GM12878 (cell line): Measurements from ENCODE around the gene NCKAP5. TPM values are rescaled to one million over a fixed set of nuclear protein-coding genes. Genes with fewer than 3 reads are reported as not detected.

Experiments
- ATAC-seq: fragments of 200-7000 bp; cut with Tn5 transposase; 3 replicates; pipeline ENCODE4 v1.9.1; 2020; ENCODE audit warnings: mild to moderate bottlenecking, moderate library complexity
- BruUV-seq: library from RNA; stranded (reverse); fragments of 400-500 nt; replicated peaks from 2 replicates; lab custom pipeline; 2021; lab: Mats Ljungman, UMichigan
- CTCF ChIA-PET: fragments of 300-600 bp; sonication (Branson Sonifier 250); formaldehyde crosslinking; extraction: SDS; loops from one replicate; lab custom pipeline; 2021; ENCODE audit warnings: inconsistent platforms; lab: Yijun Ruan, JAX
- POLR2A ChIA-PET: fragments of 350-600 bp; formaldehyde crosslinking; extraction: SDS; loops from one replicate; lab custom pipeline; 2021; ENCODE audit warnings: inconsistent platforms; lab: Charles Lee
- RAD21 ChIA-PET: fragments of 300-600 bp; sonication (Branson Sonifier 250); formaldehyde crosslinking; loops from one replicate; lab custom pipeline; 2023; ENCODE audit warnings: antibody characterized with exemption; ENCODE audit not compliant: unreplicated experiment; lab: Charles Lee
- SMC1A ChIA-PET: fragments of 300-600 bp; sonication (Branson Sonifier 250); formaldehyde crosslinking; loops from one replicate; lab custom pipeline; 2023; ENCODE audit not compliant: unreplicated experiment, uncharacterized antibody; lab: Charles Lee
- DNase-seq: peaks from one replicate; pipeline ENCODE4 v3.0.0-alpha.2; 2011; ENCODE audit warnings: low read depth, low spot score
- FAIRE-seq: peaks from 3 replicates; lab custom pipeline; 2011; peaks lifted over from hg19 to GRCh38; lab: Jason Lieb, UNC
- H2AFZ ChIP-seq: 2 replicates; pipeline ENCODE4 v1.6.0; 2011; ENCODE audit warnings: low read depth, low read length, control low read depth; ENCODE audit not compliant: control insufficient read depth
- H3K27ac ChIP-seq: 2 replicates; pipeline ENCODE4 v1.5.1; 2011; ENCODE audit warnings: control low read depth; ENCODE audit not compliant: control insufficient read depth, insufficient read depth
- H3K27me3 ChIP-seq, 2 experiments: replicated peaks in 1 of 2; 2 replicates each; pipeline versions ENCODE4 v1.6.0 to v1.6.1; 2011; ENCODE audit warnings: low read length in 1 of 2; ENCODE audit not compliant: control insufficient read depth in 2 of 2, insufficient read depth in 2 of 2
- H3K36me3 ChIP-seq, 2 experiments: 2 replicates each; pipeline ENCODE4 v1.5.1; 2011; ENCODE audit warnings: low read length in 1 of 2; ENCODE audit not compliant: control insufficient read depth in 2 of 2, insufficient read depth in 2 of 2
- H3K4me1 ChIP-seq: 2 replicates; pipeline ENCODE4 v1.6.1; 2011; ENCODE audit warnings: mild to moderate bottlenecking, low read length, moderate library complexity, mixed read lengths; ENCODE audit not compliant: control insufficient read depth, insufficient read depth
- H3K4me2 ChIP-seq: 2 replicates; pipeline ENCODE4 v1.6.0; 2011; ENCODE audit warnings: control low read depth; ENCODE audit not compliant: control insufficient read depth, insufficient read depth
- H3K4me3 ChIP-seq: fragments of 200-600 bp; sonication (generic); 2 replicates; pipeline ENCODE4 v1.5.1; 2016
- H3K79me2 ChIP-seq: 2 replicates; pipeline ENCODE4 v1.6.0; 2011; ENCODE audit warnings: low read length; ENCODE audit not compliant: control insufficient read depth, insufficient read depth
- H3K9ac ChIP-seq: 2 replicates; pipeline ENCODE4 v1.8.0; 2011; ENCODE audit warnings: low read length, control low read depth, mixed read lengths; ENCODE audit not compliant: control insufficient read depth, insufficient read depth
- H3K9me3 ChIP-seq: replicated peaks from 3 replicates; pipeline ENCODE4 v1.5.1; 2011; ENCODE audit warnings: mild to moderate bottlenecking, low read length; ENCODE audit not compliant: control insufficient read depth, insufficient read depth
- H4K20me1 ChIP-seq: 2 replicates; pipeline ENCODE4 v1.6.0; 2011; ENCODE audit not compliant: control insufficient read depth, insufficient read depth
- HDAC2 ChIP-seq: fragments of 200-600 bp; sonication (generic); IDR thresholded peaks from 2 replicates; pipeline ENCODE4 v1.6.1; 2017
- IKZF1 ChIP-seq: fragments of 450-650 bp; conservative IDR thresholded peaks from 2 replicates; pipeline ENCODE4 v1.6.1; 2017; ENCODE audit warnings: antibody characterized with exemption, mild to moderate bottlenecking
- KDM1A ChIP-seq: fragments of 200-600 bp; sonication (generic); IDR thresholded peaks from 2 replicates; pipeline ENCODE4 v1.6.1; 2016; ENCODE audit warnings: borderline replicate concordance
- NRF1 ChIP-seq: conservative IDR thresholded peaks from 2 replicates; pipeline ENCODE4 v1.6.1; 2011; ENCODE audit warnings: mild to moderate bottlenecking, low read depth, low read length, improper control_type of control experiment
- PAX8 ChIP-seq: fragments of 450-650 bp; IDR thresholded peaks from 2 replicates; pipeline ENCODE4 v1.6.1; 2017; ENCODE audit warnings: mild to moderate bottlenecking, moderate library complexity
- RAD51 ChIP-seq: fragments of 450-650 bp; IDR thresholded peaks from 2 replicates; pipeline ENCODE4 v1.6.1; 2016; ENCODE audit warnings: moderate library complexity, mild to moderate bottlenecking, inconsistent platforms
- RBBP5 ChIP-seq: fragments of 200-600 bp; sonication (generic); conservative IDR thresholded peaks from 2 replicates; pipeline ENCODE4 v1.6.1; 2016
- WGBS: methylation state at CpG from one replicate; pipeline ENCODE4 v1.1.6; 2016; ENCODE audit warnings: low lambda C conversion rate; ENCODE audit not compliant: insufficient replicate concordance, insufficient coverage; ENCODE audit errors: missing lambda C conversion rate; 5-methylcytosine and 5-hydroxymethylcytosine counted together
- in situ Hi-C: fragments of 300-500 bp; cut with MboI; formaldehyde crosslinking; loops from 9 replicates; pipeline ENCODE4 v1.14.3; 2018; ENCODE audit warnings: mixed read lengths
- intact Hi-C: fragments of 100-400 bp; cut with micrococcal nuclease; formaldehyde crosslinking; loops from one replicate; pipeline ENCODE4 v1.14.2; 2022; ENCODE audit not compliant: unreplicated experiment
- polyA plus RNA-seq, 11 experiments: library from polyadenylated mRNA; depleted of rRNA in 4 of 11; unstranded in 6 of 11; stranded (reverse) in 5 of 11; fragments of >200 nt; fragmentation: Nextera tagmentation in 4 of 11; fragmentation: Illumina TruSeq in 1 of 11; extraction: Ambion mirVana in 4 of 11; extraction: Trizol in 1 of 11; gene quantifications; 1 replicate in 1 of 11; 2 replicates in 10 of 11; pipeline versions ENCODE4 v1.2.1 to v1.2.3, GENCODE V29; 2011 to 2016; ENCODE audit warnings: inconsistent platforms in 2 of 11, missing spikeins in 2 of 11, low read depth in 1 of 11
- total RNA-seq, 4 experiments: library from RNA; depleted of rRNA in 3 of 4; stranded (reverse); fragments of >200 nt in 3 of 4; fragmentation: Illumina TruSeq in 1 of 4; extraction: Trizol in 1 of 4; gene quantifications; 2 replicates each; pipeline versions ENCODE4 v1.2.1 to v1.2.3, GENCODE V29; 2013 to 2021
- TF ChIP-seq, protein P1 (sequence below): fragments of 450-650 bp; IDR thresholded peaks from 2 replicates; pipeline ENCODE4 v1.6.1; 2018; ENCODE audit warnings: mild to moderate bottlenecking, low read depth, moderate library complexity; ENCODE audit not compliant: partially characterized antibody
- TF ChIP-seq, protein P2 (sequence below): fragments of 450-650 bp; IDR thresholded peaks from 2 replicates; pipeline ENCODE4 v1.6.1; 2016; ENCODE audit warnings: mild to moderate bottlenecking, moderate library complexity, borderline replicate concordance
- TF ChIP-seq, protein P3 (sequence below): fragments of 450-650 bp; IDR thresholded peaks from 2 replicates; pipeline ENCODE4 v1.6.1; 2018; ENCODE audit warnings: borderline replicate concordance, mild to moderate bottlenecking; ENCODE audit not compliant: partially characterized antibody

The NCKAP5 gene
- total and polyA plus RNA-seq, 10 of the 15 experiments (the other 5 are each of a cell fraction or from before 2014, with no cell fraction given) = 0.06 to 0.44 (median 0.16) TPM

DNA sequence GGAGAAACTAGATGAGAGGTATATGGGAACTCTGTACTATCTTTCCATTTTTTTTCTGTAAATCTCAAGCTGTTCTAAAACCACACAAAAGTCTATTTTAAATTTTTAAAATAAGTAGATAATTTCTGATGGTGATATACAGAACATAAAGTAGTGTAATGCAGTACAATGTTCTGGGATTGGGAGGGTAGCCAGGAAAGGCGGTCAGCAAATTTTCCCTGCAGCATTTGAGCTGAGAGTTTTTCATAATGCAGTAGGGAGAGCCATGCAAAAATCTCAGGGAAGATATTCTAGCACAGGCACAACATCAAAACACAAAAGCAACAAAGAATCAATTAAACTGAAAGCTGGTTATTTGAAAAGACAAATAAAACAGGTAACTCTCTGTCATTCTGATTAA lies 141.5 kb downstream of the NCKAP5 start (continued):
- TF ChIP-seq, protein P1, sequence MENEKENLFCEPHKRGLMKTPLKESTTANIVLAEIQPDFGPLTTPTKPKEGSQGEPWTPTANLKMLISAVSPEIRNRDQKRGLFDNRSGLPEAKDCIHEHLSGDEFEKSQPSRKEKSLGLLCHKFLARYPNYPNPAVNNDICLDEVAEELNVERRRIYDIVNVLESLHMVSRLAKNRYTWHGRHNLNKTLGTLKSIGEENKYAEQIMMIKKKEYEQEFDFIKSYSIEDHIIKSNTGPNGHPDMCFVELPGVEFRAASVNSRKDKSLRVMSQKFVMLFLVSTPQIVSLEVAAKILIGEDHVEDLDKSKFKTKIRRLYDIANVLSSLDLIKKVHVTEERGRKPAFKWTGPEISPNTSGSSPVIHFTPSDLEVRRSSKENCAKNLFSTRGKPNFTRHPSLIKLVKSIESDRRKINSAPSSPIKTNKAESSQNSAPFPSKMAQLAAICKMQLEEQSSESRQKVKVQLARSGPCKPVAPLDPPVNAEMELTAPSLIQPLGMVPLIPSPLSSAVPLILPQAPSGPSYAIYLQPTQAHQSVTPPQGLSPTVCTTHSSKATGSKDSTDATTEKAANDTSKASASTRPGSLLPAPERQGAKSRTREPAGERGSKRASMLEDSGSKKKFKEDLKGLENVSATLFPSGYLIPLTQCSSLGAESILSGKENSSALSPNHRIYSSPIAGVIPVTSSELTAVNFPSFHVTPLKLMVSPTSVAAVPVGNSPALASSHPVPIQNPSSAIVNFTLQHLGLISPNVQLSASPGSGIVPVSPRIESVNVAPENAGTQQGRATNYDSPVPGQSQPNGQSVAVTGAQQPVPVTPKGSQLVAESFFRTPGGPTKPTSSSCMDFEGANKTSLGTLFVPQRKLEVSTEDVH = no peak
- TF ChIP-seq HDAC2 (no peak), IKZF1 (no peak), PAX8 (no peak)
- TF ChIP-seq, protein P2, sequence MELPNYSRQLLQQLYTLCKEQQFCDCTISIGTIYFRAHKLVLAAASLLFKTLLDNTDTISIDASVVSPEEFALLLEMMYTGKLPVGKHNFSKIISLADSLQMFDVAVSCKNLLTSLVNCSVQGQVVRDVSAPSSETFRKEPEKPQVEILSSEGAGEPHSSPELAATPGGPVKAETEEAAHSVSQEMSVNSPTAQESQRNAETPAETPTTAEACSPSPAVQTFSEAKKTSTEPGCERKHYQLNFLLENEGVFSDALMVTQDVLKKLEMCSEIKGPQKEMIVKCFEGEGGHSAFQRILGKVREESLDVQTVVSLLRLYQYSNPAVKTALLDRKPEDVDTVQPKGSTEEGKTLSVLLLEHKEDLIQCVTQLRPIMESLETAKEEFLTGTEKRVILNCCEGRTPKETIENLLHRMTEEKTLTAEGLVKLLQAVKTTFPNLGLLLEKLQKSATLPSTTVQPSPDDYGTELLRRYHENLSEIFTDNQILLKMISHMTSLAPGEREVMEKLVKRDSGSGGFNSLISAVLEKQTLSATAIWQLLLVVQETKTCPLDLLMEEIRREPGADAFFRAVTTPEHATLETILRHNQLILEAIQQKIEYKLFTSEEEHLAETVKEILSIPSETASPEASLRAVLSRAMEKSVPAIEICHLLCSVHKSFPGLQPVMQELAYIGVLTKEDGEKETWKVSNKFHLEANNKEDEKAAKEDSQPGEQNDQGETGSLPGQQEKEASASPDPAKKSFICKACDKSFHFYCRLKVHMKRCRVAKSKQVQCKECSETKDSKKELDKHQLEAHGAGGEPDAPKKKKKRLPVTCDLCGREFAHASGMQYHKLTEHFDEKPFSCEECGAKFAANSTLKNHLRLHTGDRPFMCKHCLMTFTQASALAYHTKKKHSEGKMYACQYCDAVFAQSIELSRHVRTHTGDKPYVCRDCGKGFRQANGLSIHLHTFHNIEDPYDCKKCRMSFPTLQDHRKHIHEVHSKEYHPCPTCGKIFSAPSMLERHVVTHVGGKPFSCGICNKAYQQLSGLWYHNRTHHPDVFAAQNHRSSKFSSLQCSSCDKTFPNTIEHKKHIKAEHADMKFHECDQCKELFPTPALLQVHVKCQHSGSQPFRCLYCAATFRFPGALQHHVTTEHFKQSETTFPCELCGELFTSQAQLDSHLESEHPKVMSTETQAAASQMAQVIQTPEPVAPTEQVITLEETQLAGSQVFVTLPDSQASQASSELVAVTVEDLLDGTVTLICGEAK = no peak

DNA sequence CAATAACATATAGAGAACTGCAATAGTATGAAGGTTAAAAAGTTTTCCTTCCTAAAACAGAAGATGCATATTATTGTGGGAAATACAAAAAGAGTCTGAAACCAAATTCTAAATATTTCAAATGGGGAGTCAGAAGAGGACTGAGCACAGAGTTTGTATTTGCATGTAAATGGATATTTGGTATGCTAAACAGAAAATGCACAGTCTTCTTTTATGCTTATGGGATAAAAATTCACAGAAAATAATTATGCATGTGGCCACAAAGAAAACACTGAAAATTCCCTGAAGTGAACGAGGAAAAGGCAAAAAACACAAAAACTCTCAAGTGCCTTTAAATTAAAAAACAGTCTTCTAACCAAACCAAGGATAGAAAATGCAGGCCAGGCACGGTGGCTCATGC lies 142.7 kb downstream of the NCKAP5 start:
- SMC1A ChIA-PET = no interaction called here
- in situ Hi-C loops = no loop called here
- FAIRE-seq = no peak

More for the DNA sequence above, 142.7 kb downstream of the NCKAP5 start:
- WGBS = 0% methylated on average over 2 of the region's 2 CpGs
- Histone ChIP-seq H3K4me3 (no peak overlapping the region), H3K79me2 (no peaks in the 10 kb centered on the region), H3K4me1 (no peaks in the 10 kb centered on the region), H3K4me2 (no peak overlapping the region)
- no TSS peak for BruUV-seq
- CTCF ChIA-PET = interaction anchor here (1.7 kb wide), 1 partner anchor 9 kb away, joined by 4 read pairs; no protein-coding TSS in a partner anchor
- TF ChIP-seq, protein P1 = no peak
- TF ChIP-seq NRF1 = no peak
- no peak for TF ChIP-seq RAD51
- TF ChIP-seq, protein P3, sequence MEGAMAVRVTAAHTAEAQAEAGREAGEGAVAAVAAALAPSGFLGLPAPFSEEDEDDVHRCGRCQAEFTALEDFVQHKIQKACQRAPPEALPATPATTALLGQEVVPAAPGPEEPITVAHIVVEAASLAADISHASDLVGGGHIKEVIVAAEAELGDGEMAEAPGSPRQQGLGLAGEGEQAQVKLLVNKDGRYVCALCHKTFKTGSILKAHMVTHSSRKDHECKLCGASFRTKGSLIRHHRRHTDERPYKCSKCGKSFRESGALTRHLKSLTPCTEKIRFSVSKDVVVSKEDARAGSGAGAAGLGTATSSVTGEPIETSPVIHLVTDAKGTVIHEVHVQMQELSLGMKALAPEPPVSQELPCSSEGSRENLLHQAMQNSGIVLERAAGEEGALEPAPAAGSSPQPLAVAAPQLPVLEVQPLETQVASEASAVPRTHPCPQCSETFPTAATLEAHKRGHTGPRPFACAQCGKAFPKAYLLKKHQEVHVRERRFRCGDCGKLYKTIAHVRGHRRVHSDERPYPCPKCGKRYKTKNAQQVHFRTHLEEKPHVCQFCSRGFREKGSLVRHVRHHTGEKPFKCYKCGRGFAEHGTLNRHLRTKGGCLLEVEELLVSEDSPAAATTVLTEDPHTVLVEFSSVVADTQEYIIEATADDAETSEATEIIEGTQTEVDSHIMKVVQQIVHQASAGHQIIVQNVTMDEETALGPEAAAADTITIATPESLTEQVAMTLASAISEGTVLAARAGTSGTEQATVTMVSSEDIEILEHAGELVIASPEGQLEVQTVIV = no peak
- TF ChIP-seq KDM1A = no peak
- no peak for TF ChIP-seq RBBP5
- TF ChIP-seq, all 136 proteins: peak for 0
- DNase-seq (no peak), ATAC-seq (no peak)
- Histone ChIP-seq H3K9ac (no peak overlapping the region), H3K27ac (no peak overlapping the region), H2AFZ (no peak overlapping the region), H3K36me3 (no peaks in the 10 kb centered on the region), H3K9me3 (no peaks in the 10 kb centered on the region), H4K20me1 (no peaks in the 10 kb centered on the region), H3K27me3 (no peaks in the 10 kb centered on the region)
- RAD21 ChIA-PET = no interaction called here
- intact Hi-C loops = no loop called here
- POLR2A ChIA-PET = no interaction called here
